ENCODE measurements around the gene THAP11.

DNA sequence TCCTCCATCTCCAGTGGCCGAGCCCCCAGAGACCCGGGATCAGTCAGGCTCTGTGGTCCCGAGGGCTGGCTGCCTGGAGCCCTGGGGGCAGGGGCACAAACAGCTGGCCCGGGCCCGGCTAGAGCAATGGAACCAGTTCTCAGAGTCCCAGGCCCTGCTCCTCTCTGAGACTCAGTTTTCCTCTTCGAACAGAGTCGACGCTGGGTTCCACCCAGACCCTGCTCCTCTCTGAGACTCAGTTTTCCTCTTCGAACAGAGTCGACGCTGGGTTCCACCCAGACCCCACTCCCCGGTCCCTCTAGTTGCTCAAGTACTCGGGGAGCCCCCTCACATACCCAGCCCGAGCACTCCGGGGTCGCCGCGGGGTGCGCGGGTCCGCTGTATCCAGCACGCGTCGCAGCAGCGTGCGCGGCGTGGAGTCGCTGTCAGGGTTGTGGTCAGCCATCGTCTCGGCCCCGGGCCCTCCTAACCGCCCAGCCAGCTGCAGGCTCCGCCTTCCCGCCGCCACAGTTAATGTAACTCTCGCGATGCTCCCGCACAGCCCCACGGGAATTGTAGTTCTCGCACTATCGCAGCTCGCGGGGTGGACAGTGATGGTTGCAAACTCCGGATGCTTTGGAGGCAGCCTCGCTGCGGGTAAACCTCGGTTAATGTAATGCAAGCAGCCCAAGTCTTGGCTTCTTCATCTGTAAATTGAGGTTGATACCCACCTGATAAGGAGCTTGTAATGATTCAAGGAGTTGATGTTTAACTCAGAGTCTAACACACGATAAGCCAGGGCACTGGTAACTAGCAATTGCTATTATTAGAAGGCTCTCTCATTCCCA is 8.5 kb upstream of the THAP11 start:
- TF ChIP-seq, protein P1, sequence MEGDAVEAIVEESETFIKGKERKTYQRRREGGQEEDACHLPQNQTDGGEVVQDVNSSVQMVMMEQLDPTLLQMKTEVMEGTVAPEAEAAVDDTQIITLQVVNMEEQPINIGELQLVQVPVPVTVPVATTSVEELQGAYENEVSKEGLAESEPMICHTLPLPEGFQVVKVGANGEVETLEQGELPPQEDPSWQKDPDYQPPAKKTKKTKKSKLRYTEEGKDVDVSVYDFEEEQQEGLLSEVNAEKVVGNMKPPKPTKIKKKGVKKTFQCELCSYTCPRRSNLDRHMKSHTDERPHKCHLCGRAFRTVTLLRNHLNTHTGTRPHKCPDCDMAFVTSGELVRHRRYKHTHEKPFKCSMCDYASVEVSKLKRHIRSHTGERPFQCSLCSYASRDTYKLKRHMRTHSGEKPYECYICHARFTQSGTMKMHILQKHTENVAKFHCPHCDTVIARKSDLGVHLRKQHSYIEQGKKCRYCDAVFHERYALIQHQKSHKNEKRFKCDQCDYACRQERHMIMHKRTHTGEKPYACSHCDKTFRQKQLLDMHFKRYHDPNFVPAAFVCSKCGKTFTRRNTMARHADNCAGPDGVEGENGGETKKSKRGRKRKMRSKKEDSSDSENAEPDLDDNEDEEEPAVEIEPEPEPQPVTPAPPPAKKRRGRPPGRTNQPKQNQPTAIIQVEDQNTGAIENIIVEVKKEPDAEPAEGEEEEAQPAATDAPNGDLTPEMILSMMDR (IDR thresholded peaks at IDR 0.05): no peak
- TF ChIP-seq POLR2A (IDR thresholded peaks at IDR 0.05) (no peak), POLR2AphosphoS5 (IDR thresholded peaks at IDR 0.05) (peak; percentile 35 to 66 (median 53))
